ENCODE data around the gene WWOX. TPM values are rescaled to one million over a fixed set of nuclear protein-coding genes. Genes with fewer than 3 reads are reported as not detected.
A peak's percentile ranks its signal among the peaks of the same experiment; 100 is the strongest.

Gene WWOX
- total and polyA plus RNA-seq, 2 of the 13 experiments (the other 11 are each of a cell fraction or from before 2014, with no cell fraction given), result 9.1 to 37.4 TPM

- no peak for TF ChIP-seq ZNF318 (CRISPR knock-in tag; IDR thresholded peaks at IDR 0.05)
- TF ChIP-seq HMGXB4 (CRISPR knock-in tag; IDR thresholded peaks at IDR 0.05; ENCODE audit: borderline replicate concordance in 1 of 2, low read depth in 1 of 2), result peak in 1 of 2 experiments; percentile 74; a peak in 1 of 4 replicates
- no peak for TF ChIP-seq ZBTB20 (CRISPR knock-in tag; IDR thresholded peaks at IDR 0.05; ENCODE audit: borderline replicate concordance, low read depth)
- TF ChIP-seq NBN (conservative IDR thresholded peaks at IDR 0.05), result no peak
- TF ChIP-seq BRD4 (CRISPR knock-in tag; IDR thresholded peaks at IDR 0.05), result no peak
- TF ChIP-seq RXRB (CRISPR knock-in tag; IDR thresholded peaks at IDR 0.05; ENCODE audit: borderline replicate concordance), result peak; percentile 56; the same call in 1 of the 2 replicates
- TF ChIP-seq AKAP8 (CRISPR knock-in tag; IDR thresholded peaks at IDR 0.05), result no peak
- no peak for TF ChIP-seq ZNF143 (CRISPR knock-in tag; IDR thresholded peaks at IDR 0.05)
- peak; percentile 43; the same call in 1 of the 2 replicates for TF ChIP-seq HNF4A (CRISPR knock-in tag; IDR thresholded peaks at IDR 0.05)
- TF ChIP-seq CCDC6 (CRISPR knock-in tag; IDR thresholded peaks at IDR 0.05), result no peak
- 0 out of 2 replicates have a peak, but pooled peaks have one; percentile 27 for TF ChIP-seq CREM (IDR thresholded peaks at IDR 0.05)
- TF ChIP-seq CREM (CRISPR knock-in tag; IDR thresholded peaks at IDR 0.05), result no peak
- TF ChIP-seq CHCHD3 (CRISPR knock-in tag; IDR thresholded peaks at IDR 0.05), result no peak
- TF ChIP-seq REST (IDR thresholded peaks at IDR 0.05; ENCODE audit: borderline replicate concordance in 1 of 2, low read depth in 1 of 2, low read length in 2 of 2), result no peak
- 0 out of 2 replicates have a peak, but pooled peaks have one; percentile 39 for TF ChIP-seq ZNF839 (CRISPR knock-in tag; IDR thresholded peaks at IDR 0.05; ENCODE audit: borderline replicate concordance)
Observed at GRCh38 chr16:78240459-78241222, 141.2 kb downstream of the WWOX start (continued).
